ENCODE results near the gene ZNF593.
A peak's percentile ranks its signal among the peaks of the same experiment; 100 is the strongest.

ZNF593 gene

DNA sequence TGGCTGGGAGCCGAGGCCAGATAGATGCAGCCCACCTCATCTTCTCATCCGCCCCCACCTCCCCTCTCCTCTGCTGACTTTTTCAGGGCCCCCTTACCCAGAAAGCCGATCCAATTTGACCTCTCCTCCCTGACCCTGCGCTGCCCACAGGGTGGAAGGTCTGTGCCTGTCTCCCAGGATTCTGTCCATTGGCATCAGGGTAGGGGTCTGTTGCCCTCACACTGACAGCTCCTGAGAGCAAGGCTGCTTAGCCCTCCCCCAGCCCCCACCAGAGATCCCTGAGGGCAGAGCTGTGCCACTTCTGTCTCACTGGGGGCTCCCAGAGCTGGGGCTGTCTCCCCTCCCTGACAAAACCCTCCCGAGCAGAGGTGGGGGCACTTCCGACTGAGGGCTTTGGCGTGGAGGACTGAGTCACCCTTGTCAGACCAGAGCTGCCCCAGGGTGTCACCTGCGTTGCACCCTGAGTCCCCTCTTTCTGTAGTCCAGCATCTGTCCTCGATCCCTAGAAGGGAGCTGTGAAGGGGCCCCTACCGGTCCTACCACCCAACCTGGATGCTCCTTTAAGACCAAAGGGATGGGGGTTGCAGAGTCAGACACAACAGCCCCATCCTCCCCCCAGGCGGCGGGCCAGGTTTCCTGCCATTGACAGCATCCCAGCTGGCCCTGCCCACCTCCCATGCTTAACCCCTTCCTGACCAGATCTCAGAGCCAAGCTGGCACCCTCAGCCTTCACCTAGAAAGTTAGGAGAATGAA, 13.2 kb upstream of the ZNF593 start:
- DNase-seq (ENCODE audit: low read depth in 1 of 2, low spot score in 1 of 2): peak in 1 of 2 experiments; percentile 28
- no peak for TF ChIP-seq JUND (IDR thresholded peaks at IDR 0.05; ENCODE audit: low read depth)
- in situ Hi-C loops (cut with HindIII; ENCODE audit: low pct_unique_long_range_greater_than_20kb, low sequenced_read_pairs): no loop called here

DNA sequence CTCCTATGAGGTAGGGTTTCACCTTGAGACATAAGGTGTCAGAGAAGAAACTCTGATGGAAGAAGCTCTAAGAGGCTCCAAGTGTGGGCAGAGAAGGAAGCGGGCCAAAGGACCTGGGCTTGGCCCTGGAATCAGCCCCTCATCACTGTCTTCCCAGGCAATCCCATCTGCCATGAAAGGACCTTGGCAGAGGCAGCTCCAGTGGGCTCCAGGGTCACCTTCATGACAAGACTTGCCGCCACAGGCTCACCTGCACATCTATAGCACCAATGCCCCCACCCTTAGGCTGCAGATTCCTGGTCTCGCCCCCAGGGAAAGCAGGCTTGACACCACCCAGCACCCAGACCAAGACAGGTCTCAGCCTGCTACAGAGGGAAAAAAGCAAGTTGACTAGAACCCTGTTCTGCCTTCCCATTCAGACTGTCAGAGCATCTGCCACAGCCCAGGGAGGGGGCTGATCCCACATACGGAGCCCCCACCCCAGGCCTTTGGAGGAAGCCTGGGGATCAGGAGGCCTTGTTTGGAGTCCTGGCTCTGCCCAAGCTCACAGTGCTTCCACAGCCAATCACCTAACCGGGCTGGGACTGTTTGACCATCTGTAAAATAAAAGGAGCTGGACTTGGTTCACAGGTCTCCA, 11.3 kb upstream of the ZNF593 start:
- DNase-seq (ENCODE audit: low read depth in 1 of 2, low spot score in 1 of 2): no peak
- TF ChIP-seq JUND (IDR thresholded peaks at IDR 0.05; ENCODE audit: low read depth): no peak
- in situ Hi-C loops (cut with HindIII; ENCODE audit: low pct_unique_long_range_greater_than_20kb, low sequenced_read_pairs): no loop called here

DNA sequence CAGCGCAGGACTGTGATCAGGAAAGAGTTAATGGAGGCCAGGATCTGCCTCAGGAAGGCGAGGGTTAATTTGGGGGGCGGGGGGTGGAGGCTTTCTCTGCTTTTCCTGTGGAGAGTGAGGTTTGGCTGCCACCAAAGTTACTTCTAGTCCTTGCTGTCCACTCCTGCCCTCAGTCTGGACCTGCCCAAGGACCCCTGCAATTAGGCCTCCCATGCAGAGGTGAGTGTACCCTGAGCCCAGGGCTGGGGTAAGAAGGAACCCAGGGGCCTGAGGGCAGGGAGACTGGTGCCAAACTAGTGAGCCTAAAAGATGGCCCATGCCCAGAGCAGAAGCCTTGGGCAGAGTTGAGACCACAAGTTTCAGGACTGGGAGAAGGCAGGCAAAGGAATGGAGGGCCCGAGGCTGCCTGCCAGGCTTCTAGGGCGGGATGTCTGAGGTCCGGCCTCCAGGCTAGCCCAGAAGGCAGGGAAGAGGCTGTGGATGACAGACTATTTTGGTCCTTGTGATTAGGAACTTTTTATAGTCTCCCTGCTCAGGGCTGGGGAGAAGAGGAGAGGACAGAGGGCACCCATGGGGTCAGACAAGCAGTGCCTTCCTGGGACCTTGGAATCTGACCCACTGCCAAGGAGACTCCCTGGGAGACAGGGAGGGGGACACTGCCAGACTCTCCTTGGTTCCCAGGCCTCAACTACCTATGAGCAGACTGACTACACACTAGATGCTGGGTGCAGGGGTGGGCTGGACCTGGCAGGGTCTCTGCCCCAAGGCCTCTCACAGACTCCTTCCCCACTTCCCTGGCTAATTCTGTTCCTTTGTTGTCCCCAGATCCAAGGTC, 10.6 kb upstream of the ZNF593 start, which contains the start of gene FAM110D:
FAM110D (plus strand) TSS at position 172 of the 835 bp plus-strand sequence. CDS start 2,213 bp downstream, outside the sequence.
- in situ Hi-C loops (cut with HindIII; ENCODE audit: low pct_unique_long_range_greater_than_20kb, low sequenced_read_pairs): no loop called here
- no peak for TF ChIP-seq JUND (IDR thresholded peaks at IDR 0.05; ENCODE audit: low read depth)
- DNase-seq (ENCODE audit: low read depth in 1 of 2, low spot score in 1 of 2): no peak

DNA sequence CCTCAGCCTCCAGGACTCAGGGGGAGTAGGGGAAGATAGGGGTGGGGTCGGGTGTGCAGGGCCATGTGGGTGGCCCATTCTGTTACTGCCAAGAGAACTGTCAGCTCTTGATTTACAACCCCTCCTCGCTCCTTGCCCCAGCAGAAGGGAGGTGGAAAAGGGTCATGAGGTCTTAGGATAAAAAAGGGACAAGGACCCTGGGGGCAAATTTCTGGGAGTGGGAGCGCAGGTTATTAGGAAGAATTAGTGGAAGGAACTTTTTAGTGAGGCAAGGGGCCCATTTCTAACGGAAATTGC, 10.0 kb upstream of the ZNF593 start:
- DNase-seq (ENCODE audit: low read depth in 1 of 2, low spot score in 1 of 2): no peak
- no peak for TF ChIP-seq JUND (IDR thresholded peaks at IDR 0.05; ENCODE audit: low read depth)
- in situ Hi-C loops (cut with HindIII; ENCODE audit: low pct_unique_long_range_greater_than_20kb, low sequenced_read_pairs): no loop called here

DNA sequence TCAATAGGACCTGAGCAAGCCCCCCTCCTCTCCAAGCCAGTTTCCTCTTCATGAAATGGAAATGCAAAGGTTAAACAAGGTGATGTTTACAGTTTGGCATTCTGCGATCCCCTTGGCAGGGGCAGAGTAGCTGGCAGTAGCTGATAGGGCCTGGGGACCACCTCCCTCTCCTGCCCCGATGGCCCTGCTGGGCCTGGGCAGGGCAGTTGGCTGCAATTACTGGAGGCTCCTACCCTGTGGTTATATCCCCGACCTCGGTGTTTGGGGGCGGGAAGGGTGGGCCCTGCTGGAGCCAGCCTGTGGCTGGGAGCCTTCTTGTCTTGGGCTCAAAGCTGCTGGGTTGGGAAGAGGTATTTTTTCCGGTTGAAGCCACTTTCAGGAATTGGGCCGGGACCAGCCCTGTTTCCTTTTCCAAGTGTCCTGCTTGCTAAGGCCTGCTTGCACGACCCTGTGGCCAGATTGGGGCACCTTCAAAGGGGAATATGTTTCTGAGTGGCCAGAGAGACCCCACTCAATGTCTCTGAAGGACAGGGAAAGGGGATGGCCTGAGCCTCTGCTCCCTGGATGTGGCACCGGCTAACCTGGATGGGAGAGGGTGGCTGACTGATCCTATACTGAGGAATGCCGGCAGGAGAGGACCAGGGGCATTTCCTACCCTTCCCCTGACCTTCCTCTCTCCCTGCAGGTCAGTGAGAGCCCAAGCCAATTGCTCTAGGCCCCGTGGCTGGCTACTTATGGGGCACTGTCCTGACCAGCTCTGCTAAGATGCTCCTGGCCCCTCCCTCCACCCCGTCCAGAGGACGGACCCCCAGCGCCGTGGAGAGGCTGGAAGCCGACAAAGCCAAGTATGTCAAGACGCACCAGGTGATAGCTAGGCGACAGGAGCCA, 8.9 kb upstream of the ZNF593 start:
- no peak for DNase-seq (ENCODE audit: low read depth in 1 of 2, low spot score in 1 of 2)
- no peak for TF ChIP-seq JUND (IDR thresholded peaks at IDR 0.05; ENCODE audit: low read depth)
- in situ Hi-C loops (cut with HindIII; ENCODE audit: low pct_unique_long_range_greater_than_20kb, low sequenced_read_pairs): no loop called here

DNA sequence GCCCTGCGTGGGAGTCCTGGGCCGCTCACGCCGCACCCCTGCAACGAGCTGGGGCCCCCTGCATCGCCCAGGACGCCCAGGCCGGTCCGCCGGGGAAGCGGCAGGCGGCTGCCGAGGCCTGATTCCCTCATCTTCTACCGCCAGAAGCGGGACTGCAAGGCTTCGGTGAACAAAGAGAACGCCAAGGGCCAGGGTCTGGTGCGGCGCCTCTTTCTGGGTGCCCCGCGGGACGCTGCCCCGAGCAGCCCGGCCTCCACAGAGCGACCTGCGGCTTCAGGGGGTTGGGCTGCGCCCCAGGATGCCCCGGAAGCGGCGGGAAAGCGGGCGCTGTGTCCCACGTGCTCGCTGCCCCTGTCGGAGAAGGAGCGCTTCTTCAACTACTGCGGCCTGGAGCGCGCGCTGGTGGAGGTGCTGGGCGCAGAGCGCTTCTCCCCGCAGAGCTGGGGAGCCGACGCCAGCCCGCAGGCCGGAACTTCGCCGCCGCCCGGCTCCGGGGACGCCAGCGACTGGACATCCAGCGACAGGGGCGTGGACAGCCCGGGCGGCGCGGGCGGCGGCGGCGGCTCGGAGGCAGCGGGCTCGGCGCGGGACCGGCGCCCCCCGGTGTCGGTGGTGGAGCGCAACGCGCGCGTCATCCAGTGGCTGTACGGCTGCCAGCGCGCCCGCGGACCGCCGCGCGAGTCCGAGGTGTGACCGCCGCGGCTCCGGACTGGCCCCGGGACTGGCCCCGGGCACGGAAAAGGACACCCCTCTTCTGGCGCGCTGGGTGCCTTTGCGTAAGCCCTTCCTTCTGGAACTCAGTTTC, 8.1 kb upstream of the ZNF593 start:
- peak; percentile 57 to 72 for DNase-seq (ENCODE audit: low read depth in 1 of 2, low spot score in 1 of 2)
- TF ChIP-seq JUND (IDR thresholded peaks at IDR 0.05; ENCODE audit: low read depth): no peak
- in situ Hi-C loops (cut with HindIII; ENCODE audit: low pct_unique_long_range_greater_than_20kb, low sequenced_read_pairs): no loop called here

DNA sequence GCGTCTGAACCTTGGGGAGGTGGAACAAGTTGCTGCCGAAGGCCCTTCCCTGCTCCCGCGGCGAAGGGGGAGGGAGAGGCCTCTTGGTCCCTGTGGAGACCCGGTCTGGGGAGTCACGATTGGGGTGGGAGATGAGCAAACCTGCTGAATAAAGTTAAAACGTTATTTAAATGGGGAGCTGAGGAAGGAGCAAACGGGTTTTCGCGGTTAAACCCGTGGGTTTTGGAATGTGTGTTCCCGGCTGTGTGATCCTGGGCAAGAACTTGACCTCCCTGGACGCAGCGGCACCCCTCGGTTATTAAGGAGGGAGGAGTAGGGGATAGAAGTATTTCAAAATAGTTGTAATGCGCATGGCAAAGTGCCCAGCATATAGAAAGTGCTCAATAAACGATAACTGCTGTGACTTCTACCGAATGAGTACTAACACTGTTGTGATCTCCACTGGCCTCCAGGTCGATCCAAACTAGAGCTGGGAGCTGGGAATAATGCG, 7.4 kb upstream of the ZNF593 start:
- no peak for DNase-seq (ENCODE audit: low read depth in 1 of 2, low spot score in 1 of 2)
- in situ Hi-C loops (cut with HindIII; ENCODE audit: low pct_unique_long_range_greater_than_20kb, low sequenced_read_pairs): no loop called here
- no peak for TF ChIP-seq JUND (IDR thresholded peaks at IDR 0.05; ENCODE audit: low read depth)

DNA sequence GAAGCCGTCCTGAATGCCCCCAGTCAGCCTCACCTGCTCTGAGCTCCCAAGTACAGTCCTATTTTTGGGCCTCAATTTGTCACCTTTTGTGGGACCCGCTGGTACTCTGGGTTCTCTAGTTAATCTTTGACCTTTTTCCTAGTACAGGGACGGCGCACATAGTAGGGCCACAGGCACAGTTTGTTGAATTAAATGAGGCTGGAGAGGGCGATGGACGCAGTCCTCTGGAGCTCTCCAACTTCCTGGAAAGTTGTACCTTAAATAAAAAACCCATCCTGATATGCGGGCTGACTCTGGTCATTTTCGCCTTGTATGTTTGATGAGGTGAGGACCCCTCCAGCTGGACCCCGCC, 6.0 kb upstream of the ZNF593 start:
- in situ Hi-C loops (cut with HindIII; ENCODE audit: low pct_unique_long_range_greater_than_20kb, low sequenced_read_pairs): no loop called here
- no peak for DNase-seq (ENCODE audit: low read depth in 1 of 2, low spot score in 1 of 2)
- TF ChIP-seq JUND (IDR thresholded peaks at IDR 0.05; ENCODE audit: low read depth): no peak

DNA sequence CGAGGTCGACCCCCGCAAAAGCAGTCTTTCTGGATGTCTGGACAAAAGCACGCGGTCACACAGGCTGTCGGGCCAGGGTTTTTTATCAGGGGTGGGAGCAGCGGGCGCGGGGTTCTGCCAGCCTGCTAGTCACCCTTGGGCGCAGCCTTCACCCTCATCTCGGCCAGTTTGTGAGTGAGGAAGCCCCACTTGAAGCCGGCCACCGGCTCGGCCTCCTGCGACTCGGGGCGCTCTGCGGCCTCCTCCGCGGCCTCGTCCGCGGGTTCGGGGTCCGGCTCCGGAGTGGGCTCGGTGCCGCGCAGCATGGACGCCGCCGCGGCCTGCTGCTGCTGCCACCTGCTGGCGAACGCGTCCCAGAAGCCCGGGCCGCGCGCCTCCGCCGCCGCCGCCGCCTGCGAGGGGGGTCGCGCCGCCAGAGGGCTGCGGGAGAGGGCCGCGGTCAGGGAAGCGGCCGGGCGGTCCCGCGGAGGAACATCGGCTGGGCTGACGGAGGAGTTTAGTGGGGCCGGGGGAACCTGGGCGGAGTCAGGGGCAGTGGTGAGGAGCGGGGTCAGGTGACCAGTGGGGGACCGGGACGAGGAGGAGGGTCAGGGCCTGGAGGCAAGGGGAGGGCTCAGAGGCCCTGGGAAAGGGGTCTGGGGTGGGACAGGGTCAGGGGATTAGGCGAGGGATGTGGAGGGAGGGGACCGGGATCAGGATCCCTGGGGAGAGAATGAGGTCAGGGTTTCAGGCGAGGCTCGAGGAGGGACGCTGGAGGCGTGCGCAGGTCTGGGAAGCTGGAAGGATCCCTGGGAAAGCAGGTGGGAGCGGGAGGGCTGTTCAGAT, 5.5 kb upstream of the ZNF593 start:
- no peak for TF ChIP-seq JUND (IDR thresholded peaks at IDR 0.05; ENCODE audit: low read depth)
- DNase-seq (ENCODE audit: low read depth in 1 of 2, low spot score in 1 of 2): peak in 1 of 2 experiments; percentile 53
- in situ Hi-C loops (cut with HindIII; ENCODE audit: low pct_unique_long_range_greater_than_20kb, low sequenced_read_pairs): no loop called here

DNA sequence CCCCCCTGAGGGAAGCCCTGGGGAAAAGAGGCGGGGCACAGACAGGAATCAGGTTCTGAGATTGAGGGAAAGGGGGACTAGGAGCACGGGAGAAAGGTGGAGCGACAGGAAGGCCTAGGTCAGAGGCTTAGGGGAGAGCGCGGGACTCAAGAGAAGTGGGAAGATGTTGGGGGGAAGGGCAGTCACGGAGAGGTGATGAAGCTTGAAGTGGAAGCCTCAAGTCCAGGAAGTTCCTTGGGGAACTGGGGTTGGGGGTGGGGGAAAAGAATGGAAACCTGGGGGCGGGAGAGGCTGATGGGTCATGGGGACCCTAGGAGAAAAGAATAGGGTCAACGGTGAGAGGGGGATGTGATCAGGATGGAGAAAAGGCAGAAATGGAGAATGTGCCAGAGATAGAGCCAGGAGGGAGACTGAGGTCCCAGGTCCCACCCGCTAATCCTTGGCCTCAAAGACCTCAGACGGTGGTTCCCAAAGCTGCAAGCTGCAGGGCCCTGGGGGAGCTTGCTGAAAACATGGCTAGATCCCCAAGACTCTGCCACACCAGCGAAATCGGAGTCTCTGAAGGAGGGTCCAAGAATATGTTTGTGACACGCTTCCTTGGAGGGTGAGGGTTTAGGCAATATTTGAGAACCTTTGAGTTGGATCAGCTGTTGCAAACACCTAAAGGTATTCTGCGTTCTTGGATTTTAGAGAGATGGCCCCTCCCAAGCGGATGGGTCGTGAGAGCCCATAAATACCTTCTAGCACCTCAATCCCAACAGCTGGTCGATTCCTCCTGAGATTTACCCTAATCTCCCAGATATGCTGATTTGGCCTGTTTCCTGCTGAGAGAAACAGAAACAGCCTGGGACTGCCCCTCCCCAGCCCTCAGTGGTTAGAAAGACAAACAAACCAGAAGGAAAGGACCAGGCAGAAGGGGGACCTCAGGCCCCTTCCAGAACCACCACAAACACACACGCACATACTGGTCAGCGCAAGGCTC, 4.6 kb upstream of the ZNF593 start:
- in situ Hi-C loops (cut with HindIII; ENCODE audit: low pct_unique_long_range_greater_than_20kb, low sequenced_read_pairs): no loop called here
- TF ChIP-seq JUND (IDR thresholded peaks at IDR 0.05; ENCODE audit: low read depth): no peak
- no peak for DNase-seq (ENCODE audit: low read depth in 1 of 2, low spot score in 1 of 2)

All from T47D (cell line).